ENCODE data around the gene SMIM35. TPM values are rescaled to one million over a fixed set of nuclear protein-coding genes. Genes with fewer than 3 reads are reported as not detected.

SMIM35 gene
- total RNA-seq, 1 experiment from 2014 or later: not detected

GRCh38 chr11:118071416-118072030 is 15.2 kb downstream of the SMIM35 start (continued):
- TF ChIP-seq PRDM15 (CRISPR knock-in tag; IDR thresholded peaks at IDR 0.05) (no peak), FOXP4 (CRISPR knock-in tag; IDR thresholded peaks at IDR 0.05) (no peak), JAZF1 (CRISPR knock-in tag; IDR thresholded peaks at IDR 0.05) (no peak), GRHL2 (CRISPR knock-in tag; IDR thresholded peaks at IDR 0.05; ENCODE audit: insufficient replicate concordance, severe bottlenecking) (no peak), ATF2 (CRISPR knock-in tag; IDR thresholded peaks at IDR 0.05; ENCODE audit: borderline replicate concordance, low read depth) (no peak)

GRCh38 chr11:118068945-118069612 is 17.7 kb downstream of the SMIM35 start:
- POLR2A ChIA-PET: no interaction called here

More at GRCh38 chr11:118068945-118069612, 17.7 kb downstream of the SMIM35 start:
- Mint-ChIP-seq H3K4me1 (0 out of 2 replicates have a peak, but pooled peaks cover 5% of the 10 kb centered on the region), H3K36me3 (no peaks in the 10 kb centered on the region), H3K4me3 (no peak overlapping the region), H3K9me3 (no peaks in the 10 kb centered on the region), H3K27ac (no peak overlapping the region), H3K27me3 (ENCODE audit: low read depth) (no peaks in the 10 kb centered on the region)
- no peak for TF ChIP-seq ZNF219 (CRISPR knock-in tag; IDR thresholded peaks at IDR 0.05; ENCODE audit: borderline replicate concordance)
- no peak for TF ChIP-seq IRF2 (CRISPR knock-in tag; IDR thresholded peaks at IDR 0.05; ENCODE audit: borderline replicate concordance, low read depth)
- TF ChIP-seq ZNF121 (CRISPR knock-in tag; IDR thresholded peaks at IDR 0.05): no peak
- no peak for TF ChIP-seq KAT7 (CRISPR knock-in tag; IDR thresholded peaks at IDR 0.05; ENCODE audit: borderline replicate concordance)
- no peak for TF ChIP-seq SMAD3 (CRISPR knock-in tag; IDR thresholded peaks at IDR 0.05; ENCODE audit: borderline replicate concordance)
- no peak for TF ChIP-seq NFATC4 (CRISPR knock-in tag; IDR thresholded peaks at IDR 0.05)
- no peak for TF ChIP-seq PRDM15 (CRISPR knock-in tag; IDR thresholded peaks at IDR 0.05)
- no peak for TF ChIP-seq IRF1 (CRISPR knock-in tag; IDR thresholded peaks at IDR 0.05)
- TF ChIP-seq ZNF425 (CRISPR knock-in tag; conservative IDR thresholded peaks at IDR 0.05): no peak
- ATAC-seq (no peak), DNase-seq (ENCODE audit: low spot score) (no peak)
- CTCF ChIA-PET: interaction anchor here (1.0 to 1.4 kb wide), 3 partner anchors 14 to 251 kb away, joined by 3 read pairs; no protein-coding TSS in a partner anchor
